ENCODE measurements around the gene SRL.

Gene SRL

GRCh38 chr16:4198816-4199215 is 43.1 kb downstream of the SRL start:
- DNase-seq (ENCODE audit: extremely low read depth, low read depth) = no peak
- no peak overlapping the region for H3K4me3 ChIP-seq (replicated peaks; ENCODE audit: low read depth, low read length)
- no peak for TF ChIP-seq CTCF (IDR thresholded peaks at IDR 0.05; ENCODE audit: low read depth, low read length, missing control alignments)

- no peak for TF ChIP-seq CTCF (IDR thresholded peaks at IDR 0.05; ENCODE audit: low read depth, low read length, missing control alignments)
- H3K4me3 ChIP-seq (replicated peaks; ENCODE audit: low read depth, low read length) = no peak overlapping the region
- DNase-seq (ENCODE audit: extremely low read depth, low read depth) = no peak
These were observed 47.2 kb downstream of the SRL start for GRCh38 chr16:4194661-4195060.

- DNase-seq (ENCODE audit: extremely low read depth, low read depth) = no peak
- H3K4me3 ChIP-seq (replicated peaks; ENCODE audit: low read depth, low read length) = no peak overlapping the region
- TF ChIP-seq CTCF (IDR thresholded peaks at IDR 0.05; ENCODE audit: low read depth, low read length, missing control alignments) = no peak
These were observed 48.0 kb downstream of the SRL start for GRCh38 chr16:4193920-4194319.

- no peak for DNase-seq (ENCODE audit: extremely low read depth, low read depth)
- no peak overlapping the region for H3K4me3 ChIP-seq (replicated peaks; ENCODE audit: low read depth, low read length)
- no peak for TF ChIP-seq CTCF (IDR thresholded peaks at IDR 0.05; ENCODE audit: low read depth, low read length, missing control alignments)
These were observed 49.7 kb downstream of the SRL start for GRCh38 chr16:4192206-4192605.

- H3K4me3 ChIP-seq (replicated peaks; ENCODE audit: low read depth, low read length) = no peak overlapping the region
- no peak for TF ChIP-seq CTCF (IDR thresholded peaks at IDR 0.05; ENCODE audit: low read depth, low read length, missing control alignments)
- no peak for DNase-seq (ENCODE audit: extremely low read depth, low read depth)
These were observed 51.1 kb downstream of the SRL start for GRCh38 chr16:4190712-4191333.

- no peak overlapping the region for H3K4me3 ChIP-seq (replicated peaks; ENCODE audit: low read depth, low read length)
- no peak for TF ChIP-seq CTCF (IDR thresholded peaks at IDR 0.05; ENCODE audit: low read depth, low read length, missing control alignments)
- DNase-seq (ENCODE audit: extremely low read depth, low read depth) = no peak
These were observed 51.8 kb downstream of the SRL start for GRCh38 chr16:4190086-4190485.
